Superior temporal gyrus (tissue), 1 donor: Measurements from ENCODE around the gene SMIM44.
A peak's percentile ranks its signal among the peaks of the same experiment; 100 is the strongest.
"Not testable (repeated sequence)": the region's sequence is repeated elsewhere in the genome, so short reads cannot be mapped to it uniquely, and the experiment has no call there.

ENCODE experiments used
- DNase-seq: peaks from one replicate; pipeline ENCODE4 v3.0.0-alpha.2; 2016; ENCODE audit errors: extremely low spot score

The SMIM44 gene

GRCh38 chr19:3517638-3518037, 34.4 kb upstream of the SMIM44 start:
- DNase-seq, result no peak

- no peak for DNase-seq
These were observed 33.5 kb upstream of the SMIM44 start for GRCh38 chr19:3516675-3517207.

GRCh38 chr19:3515891-3516422, 32.7 kb upstream of the SMIM44 start:
- DNase-seq, result peak; percentile 39

- DNase-seq, result no peak
These were observed 31.7 kb upstream of the SMIM44 start for GRCh38 chr19:3514930-3515329.

GRCh38 chr19:3513229-3514140, 30.2 kb upstream of the SMIM44 start:
- no peak for DNase-seq

GRCh38 chr19:3512562-3513228, 29.5 kb upstream of the SMIM44 start:
- DNase-seq, result peak; percentile 59

GRCh38 chr19:3511506-3512251, 28.4 kb upstream of the SMIM44 start:
- no peak for DNase-seq

- no peak for DNase-seq
These were observed 27.5 kb upstream of the SMIM44 start for GRCh38 chr19:3510727-3511126.

- no peak for DNase-seq
These were observed 26.3 kb upstream of the SMIM44 start for GRCh38 chr19:3509566-3509989.

GRCh38 chr19:3508771-3509535, 25.7 kb upstream of the SMIM44 start:
- DNase-seq, result no peak

- DNase-seq, result not testable (repeated sequence)
These were observed 24.9 kb upstream of the SMIM44 start for GRCh38 chr19:3508121-3508661.

- no peak for DNase-seq
These were observed 24.3 kb upstream of the SMIM44 start for GRCh38 chr19:3507371-3508120.

- no peak for DNase-seq
These were observed 23.4 kb upstream of the SMIM44 start for GRCh38 chr19:3506384-3507340.

GRCh38 chr19:3505598-3506383, 22.6 kb upstream of the SMIM44 start, which contains the start of gene FZR1:
Gene FZR1, plus strand, starts transcription at chr19:3506311. Its CDS starts 16,679 bp downstream, at chr19:3522990.
- DNase-seq, result peak; percentile 98

- no peak for DNase-seq
These were observed 21.5 kb upstream of the SMIM44 start for GRCh38 chr19:3504735-3505134.

GRCh38 chr19:3503036-3503572, 19.9 kb upstream of the SMIM44 start:
- no peak for DNase-seq

GRCh38 chr19:3501780-3502179, 18.5 kb upstream of the SMIM44 start:
- no peak for DNase-seq
